GM19035 (cell line): ENCODE data around the gene NTRK1.

ENCODE experiments used
- ATAC-seq: cut with Tn5 transposase; IDR thresholded peaks from one replicate; pipeline ENCODE4 v1.9.1; 2021; ENCODE audit not compliant: unreplicated experiment

Gene NTRK1

GRCh38 chr1:156930483-156930882, 69.8 kb downstream of the NTRK1 start:
- ATAC-seq: no peak
